Transverse colon (tissue), 4 donors: ENCODE results near the gene CLEC5A. TPM values are rescaled to one million over a fixed set of nuclear protein-coding genes. Genes with fewer than 3 reads are reported as not detected.

Source experiments
- DNase-seq: peaks from one replicate; pipeline ENCODE4 v3.0.0-alpha.2; 2019
- H3K27ac ChIP-seq, 4 donors: fragments of 200-600 bp; sonication (generic); 2 replicates each; pipeline ENCODE4 v1.5.1; 2016 to 2018; ENCODE audit warnings: inconsistent platforms in 4 of 4
- H3K27me3 ChIP-seq: fragments of 200-600 bp; sonication (generic); 2 replicates; pipeline ENCODE4 v1.5.1; 2017; ENCODE audit warnings: inconsistent platforms
- H3K36me3 ChIP-seq, 4 donors: fragments of 200-600 bp; sonication (generic); 2 replicates each; pipeline ENCODE4 v1.5.1; 2017 to 2019; ENCODE audit warnings: inconsistent platforms in 4 of 4
- H3K4me1 ChIP-seq, 4 donors: fragments of 200-600 bp; sonication (generic); 2 replicates each; pipeline ENCODE4 v1.5.1; 2017 to 2020; ENCODE audit warnings: inconsistent platforms in 4 of 4
- H3K4me3 ChIP-seq, 4 donors: fragments of 200-600 bp; sonication (generic); 1 replicate in 1 of 4; 2 replicates in 3 of 4; pipeline versions ENCODE4 v1.5.1 to v1.6.1; 2017 to 2019; ENCODE audit warnings: inconsistent platforms in 4 of 4
- H3K9me3 ChIP-seq, 2 donors: fragments of 200-600 bp; sonication (generic); 2 replicates each; pipeline ENCODE4 v1.5.1; 2017 to 2019; ENCODE audit warnings: inconsistent platforms in 2 of 2
- CTCF ChIP-seq, 5 experiments: fragments of 200-600 bp in 3 of 5; fragments of 450-650 bp in 2 of 5; sonication (generic) in 3 of 5; IDR thresholded peaks; 1 replicate in 2 of 5; 2 replicates in 3 of 5; pipeline ENCODE4 v1.5.1; 2016 to 2017; ENCODE audit warnings: antibody characterized with exemption in 5 of 5, inconsistent platforms in 3 of 5, mild to moderate bottlenecking in 2 of 5, moderate library complexity in 1 of 5
- EP300 ChIP-seq: sonication (generic); formaldehyde crosslinking; IDR thresholded peaks from one replicate; pipeline ENCODE4 v1.6.1; 2017; ENCODE audit warnings: antibody characterized with exemption, low read depth
- POLR2A ChIP-seq: fragments of 450-650 bp; IDR thresholded peaks from one replicate; pipeline ENCODE4 v1.6.1; 2016; ENCODE audit warnings: antibody characterized with exemption, mild to moderate bottlenecking, moderate library complexity
- POLR2AphosphoS5 ChIP-seq, 3 donors: sonication (generic); formaldehyde crosslinking; IDR thresholded peaks; one replicate each; pipeline ENCODE4 v1.6.1; 2016; ENCODE audit warnings: antibody characterized with exemption in 3 of 3
- WGBS, 2 donors: methylation state at CpG; one replicate each; pipeline ENCODE4 v1.1.5; 2018; ENCODE audit warnings: low coverage in 1 of 2; 5-methylcytosine and 5-hydroxymethylcytosine counted together
- in situ Hi-C, 4 donors: fragments of 200-750 bp; cut with MboI; loops; one replicate each; pipeline versions ENCODE4 v1.15.0 to v1.15.1; 2017; ENCODE audit warnings: low sequenced_read_pairs in 3 of 4, low pct_ligation_motif_present in 1 of 4, low pct_unique_long_range_greater_than_20kb in 1 of 4
- intact Hi-C: fragments of 100-400 bp; cut with DNase I; formaldehyde crosslinking; loops from one replicate; pipeline ENCODE4 v1.15.1; 2023; ENCODE audit warnings: low total_unique reads
- total RNA-seq, 4 donors: library from RNA; depleted of rRNA; stranded (reverse); fragments of >200 nt; gene quantifications; one replicate each; pipeline ENCODE4 v1.1.0, GENCODE V29; 2016

The CLEC5A gene
- total RNA-seq, 4 donors from 2014 or later, result 0.48 TPM; not detected in 3

DNA sequence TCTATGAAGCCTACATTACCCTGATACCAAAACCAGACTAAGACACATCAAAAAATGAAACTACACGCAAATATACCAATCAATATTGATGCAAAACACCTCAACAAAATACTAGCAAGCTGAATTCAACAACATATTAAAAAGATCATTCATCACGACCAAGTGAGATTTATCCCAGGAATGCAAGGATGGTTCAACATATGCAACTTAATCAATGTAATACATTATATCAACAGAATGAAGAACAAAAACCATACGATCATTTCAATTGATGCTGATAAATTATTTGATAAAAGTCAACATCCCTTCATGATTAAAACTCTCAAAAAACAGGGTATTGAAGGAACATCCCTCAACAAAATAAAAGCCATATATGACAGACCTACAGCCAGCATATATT lies 5.7 kb downstream of the CLEC5A start:
- Histone ChIP-seq H3K9me3 (peaks cover 0 to 4% of the 10 kb centered on the region in 2 donors), H3K27me3 (no peaks in the 10 kb centered on the region), H3K36me3 (no peaks in the 10 kb centered on the region), H3K4me1 (no peaks in the 10 kb centered on the region), H3K27ac (no peak overlapping the region), H3K4me3 (no peak overlapping the region)
- no peak for TF ChIP-seq POLR2AphosphoS5 (IDR thresholded peaks at IDR 0.05)
- TF ChIP-seq EP300, result no peak
- TF ChIP-seq CTCF (IDR thresholded peaks at IDR 0.05), result no peak
- no peak for TF ChIP-seq POLR2A
- DNase-seq, result no peak
- 84 to 90% methylated on average over 3 of the region's 3 CpGs for WGBS, 2 donors
- in situ Hi-C loops, result no loop called here
- intact Hi-C loops, result no loop called here

DNA sequence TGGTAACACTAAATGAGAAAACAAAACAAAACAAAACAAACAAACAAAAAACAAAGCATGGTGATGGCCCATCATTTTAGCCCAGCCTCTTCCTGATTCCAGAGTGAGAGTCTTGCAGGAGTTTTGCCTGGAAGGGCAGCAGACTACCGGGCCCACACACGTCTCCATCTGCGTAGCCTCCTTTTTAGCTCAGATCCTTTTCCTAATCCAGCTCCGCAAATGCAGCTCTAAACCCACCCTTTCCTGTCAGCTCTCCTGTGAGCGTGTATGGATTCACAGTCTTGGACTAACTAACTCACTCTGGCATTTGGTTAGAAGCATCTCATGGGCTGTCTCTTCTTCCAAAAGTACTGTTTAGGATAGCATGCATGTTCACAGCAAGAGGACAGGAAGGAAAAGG lies 16.6 kb downstream of the CLEC5A start:
- H3K27ac ChIP-seq, result no peak overlapping the region
- no peaks in the 10 kb centered on the region for H3K36me3 ChIP-seq
- WGBS, 2 donors, result 93% methylated on average over 5 of the region's 5 CpGs; no CpG with 5 or more reads in 1 of the 2 donors
- H3K27me3 ChIP-seq, result no peaks in the 10 kb centered on the region
- H3K4me1 ChIP-seq, result no peaks in the 10 kb centered on the region
- no peak overlapping the region for H3K4me3 ChIP-seq
- no peaks in the 10 kb centered on the region for H3K9me3 ChIP-seq
- no peak for DNase-seq
- intact Hi-C loops, result no loop called here
- in situ Hi-C loops, result no loop called here
- no peak for TF ChIP-seq CTCF (IDR thresholded peaks at IDR 0.05)

DNA sequence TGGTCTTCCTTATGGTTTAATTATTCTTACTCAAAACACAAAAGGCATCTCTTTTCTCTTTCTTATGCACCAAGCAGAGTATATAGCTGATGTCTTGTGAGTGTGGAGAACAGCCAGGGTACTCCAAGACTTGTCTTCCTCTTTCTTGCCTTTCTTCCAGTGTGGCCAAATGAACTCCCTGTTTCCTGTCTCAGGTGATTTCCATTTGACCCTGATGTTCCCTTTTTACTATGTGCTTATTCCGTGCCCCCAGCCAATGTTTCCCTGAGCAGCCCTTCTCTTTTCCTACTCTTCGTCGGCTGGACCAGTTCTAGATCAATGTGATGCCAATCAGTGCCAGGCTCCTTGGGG lies 18.0 kb downstream of the CLEC5A start:
- Histone ChIP-seq H3K36me3 (no peaks in the 10 kb centered on the region), H3K27ac (no peak overlapping the region), H3K27me3 (no peaks in the 10 kb centered on the region), H3K9me3 (no peaks in the 10 kb centered on the region), H3K4me1 (no peaks in the 10 kb centered on the region), H3K4me3 (no peak overlapping the region)
- in situ Hi-C loops, result no loop called here
- DNase-seq, result no peak
- intact Hi-C loops, result no loop called here
- WGBS, 2 donors, result 76 to 80% methylated on average over 2 to 3 of the region's 3 CpGs
- TF ChIP-seq EP300 (no peak), POLR2A (no peak), POLR2AphosphoS5 (IDR thresholded peaks at IDR 0.05) (no peak), CTCF (IDR thresholded peaks at IDR 0.05) (no peak)

- H3K9me3 ChIP-seq, result no peaks in the 10 kb centered on the region
- no peak overlapping the region for H3K27ac ChIP-seq
- no peak for DNase-seq
- in situ Hi-C loops, result no loop called here
- no peak overlapping the region for H3K4me3 ChIP-seq
- TF ChIP-seq POLR2A (no peak), EP300 (no peak), CTCF (IDR thresholded peaks at IDR 0.05) (no peak), POLR2AphosphoS5 (IDR thresholded peaks at IDR 0.05) (no peak)
- no peaks in the 10 kb centered on the region for H3K36me3 ChIP-seq
- H3K4me1 ChIP-seq, result no peaks in the 10 kb centered on the region
- H3K27me3 ChIP-seq, result no peaks in the 10 kb centered on the region
- 70 to 82% methylated on average over 2 of the region's 2 CpGs for WGBS, 2 donors
- intact Hi-C loops, result no loop called here
These were observed 18.5 kb downstream of the CLEC5A start for GRCh38 chr7:141928146-141928844.
